GM12878 (cell line): ENCODE results near the gene TTC38. TPM values are rescaled to one million over a fixed set of nuclear protein-coding genes. Genes with fewer than 3 reads are reported as not detected.

Experiments used
- ATAC-seq: fragments of 200-7000 bp; cut with Tn5 transposase; 3 replicates; pipeline ENCODE4 v1.9.1; 2020; ENCODE audit warnings: mild to moderate bottlenecking, moderate library complexity
- BruUV-seq: library from RNA; stranded (reverse); fragments of 400-500 nt; replicated peaks from 2 replicates; lab custom pipeline; 2021; lab: Mats Ljungman, UMichigan
- CTCF ChIA-PET: fragments of 300-600 bp; sonication (Branson Sonifier 250); formaldehyde crosslinking; extraction: SDS; loops from one replicate; lab custom pipeline; 2021; ENCODE audit warnings: inconsistent platforms; lab: Yijun Ruan, JAX
- POLR2A ChIA-PET: fragments of 350-600 bp; formaldehyde crosslinking; extraction: SDS; loops from one replicate; lab custom pipeline; 2021; ENCODE audit warnings: inconsistent platforms; lab: Charles Lee
- RAD21 ChIA-PET: fragments of 300-600 bp; sonication (Branson Sonifier 250); formaldehyde crosslinking; loops from one replicate; lab custom pipeline; 2023; ENCODE audit warnings: antibody characterized with exemption; ENCODE audit not compliant: unreplicated experiment; lab: Charles Lee
- SMC1A ChIA-PET: fragments of 300-600 bp; sonication (Branson Sonifier 250); formaldehyde crosslinking; loops from one replicate; lab custom pipeline; 2023; ENCODE audit not compliant: unreplicated experiment, uncharacterized antibody; lab: Charles Lee
- DNase-seq: peaks from one replicate; pipeline ENCODE4 v3.0.0-alpha.2; 2011; ENCODE audit warnings: low read depth, low spot score
- FAIRE-seq: peaks from 3 replicates; lab custom pipeline; 2011; peaks lifted over from hg19 to GRCh38; lab: Jason Lieb, UNC
- H2AFZ ChIP-seq: 2 replicates; pipeline ENCODE4 v1.6.0; 2011; ENCODE audit warnings: low read depth, low read length, control low read depth; ENCODE audit not compliant: control insufficient read depth
- H3K27ac ChIP-seq: 2 replicates; pipeline ENCODE4 v1.5.1; 2011; ENCODE audit warnings: control low read depth; ENCODE audit not compliant: control insufficient read depth, insufficient read depth
- H3K27me3 ChIP-seq, 2 experiments: replicated peaks in 1 of 2; 2 replicates each; pipeline versions ENCODE4 v1.6.0 to v1.6.1; 2011; ENCODE audit warnings: low read length in 1 of 2; ENCODE audit not compliant: control insufficient read depth in 2 of 2, insufficient read depth in 2 of 2
- H3K36me3 ChIP-seq, 2 experiments: 2 replicates each; pipeline ENCODE4 v1.5.1; 2011; ENCODE audit warnings: low read length in 1 of 2; ENCODE audit not compliant: control insufficient read depth in 2 of 2, insufficient read depth in 2 of 2
- H3K4me1 ChIP-seq: 2 replicates; pipeline ENCODE4 v1.6.1; 2011; ENCODE audit warnings: mild to moderate bottlenecking, low read length, moderate library complexity, mixed read lengths; ENCODE audit not compliant: control insufficient read depth, insufficient read depth
- H3K4me2 ChIP-seq: 2 replicates; pipeline ENCODE4 v1.6.0; 2011; ENCODE audit warnings: control low read depth; ENCODE audit not compliant: control insufficient read depth, insufficient read depth
- H3K4me3 ChIP-seq: fragments of 200-600 bp; sonication (generic); 2 replicates; pipeline ENCODE4 v1.5.1; 2016
- H3K79me2 ChIP-seq: 2 replicates; pipeline ENCODE4 v1.6.0; 2011; ENCODE audit warnings: low read length; ENCODE audit not compliant: control insufficient read depth, insufficient read depth
- H3K9ac ChIP-seq: 2 replicates; pipeline ENCODE4 v1.8.0; 2011; ENCODE audit warnings: low read length, control low read depth, mixed read lengths; ENCODE audit not compliant: control insufficient read depth, insufficient read depth
- H3K9me3 ChIP-seq: replicated peaks from 3 replicates; pipeline ENCODE4 v1.5.1; 2011; ENCODE audit warnings: mild to moderate bottlenecking, low read length; ENCODE audit not compliant: control insufficient read depth, insufficient read depth
- H4K20me1 ChIP-seq: 2 replicates; pipeline ENCODE4 v1.6.0; 2011; ENCODE audit not compliant: control insufficient read depth, insufficient read depth
- LARP7 ChIP-seq: fragments of 450-650 bp; IDR thresholded peaks from 2 replicates; pipeline ENCODE4 v1.6.1; 2017; ENCODE audit warnings: mild to moderate bottlenecking
- MAX ChIP-seq: IDR thresholded peaks from 2 replicates; pipeline ENCODE4 v1.6.1; 2012; ENCODE audit warnings: low read depth, low read length, improper control_type of control experiment
- NKRF ChIP-seq: fragments of 450-650 bp; conservative IDR thresholded peaks from 2 replicates; pipeline ENCODE4 v1.6.1; 2017; ENCODE audit warnings: mild to moderate bottlenecking, moderate library complexity
- PML ChIP-seq: IDR thresholded peaks from 2 replicates; pipeline ENCODE4 v1.6.1; 2012; ENCODE audit warnings: low read length, inconsistent platforms
- POLR2AphosphoS2 ChIP-seq: IDR thresholded peaks from 2 replicates; pipeline ENCODE4 v1.6.1; 2011; ENCODE audit warnings: low read depth, mild to moderate bottlenecking, low read length, improper control_type of control experiment, moderate library complexity
- SMC3 ChIP-seq: IDR thresholded peaks from 2 replicates; pipeline ENCODE4 v1.6.1; 2011; ENCODE audit warnings: low read length, improper control_type of control experiment, borderline replicate concordance
- WGBS: methylation state at CpG from one replicate; pipeline ENCODE4 v1.1.6; 2016; ENCODE audit warnings: low lambda C conversion rate; ENCODE audit not compliant: insufficient replicate concordance, insufficient coverage; ENCODE audit errors: missing lambda C conversion rate; 5-methylcytosine and 5-hydroxymethylcytosine counted together
- in situ Hi-C: fragments of 300-500 bp; cut with MboI; formaldehyde crosslinking; loops from 9 replicates; pipeline ENCODE4 v1.14.3; 2018; ENCODE audit warnings: mixed read lengths
- intact Hi-C: fragments of 100-400 bp; cut with micrococcal nuclease; formaldehyde crosslinking; loops from one replicate; pipeline ENCODE4 v1.14.2; 2022; ENCODE audit not compliant: unreplicated experiment
- polyA plus RNA-seq, 11 experiments: library from polyadenylated mRNA; depleted of rRNA in 4 of 11; unstranded in 6 of 11; stranded (reverse) in 5 of 11; fragments of >200 nt; fragmentation: Nextera tagmentation in 4 of 11; fragmentation: Illumina TruSeq in 1 of 11; extraction: Ambion mirVana in 4 of 11; extraction: Trizol in 1 of 11; gene quantifications; 1 replicate in 1 of 11; 2 replicates in 10 of 11; pipeline versions ENCODE4 v1.2.1 to v1.2.3, GENCODE V29; 2011 to 2016; ENCODE audit warnings: inconsistent platforms in 2 of 11, missing spikeins in 2 of 11, low read depth in 1 of 11
- total RNA-seq, 4 experiments: library from RNA; depleted of rRNA in 3 of 4; stranded (reverse); fragments of >200 nt in 3 of 4; fragmentation: Illumina TruSeq in 1 of 4; extraction: Trizol in 1 of 4; gene quantifications; 2 replicates each; pipeline versions ENCODE4 v1.2.1 to v1.2.3, GENCODE V29; 2013 to 2021

The TTC38 gene
- total and polyA plus RNA-seq, 10 of the 15 experiments (the other 5 are each of a cell fraction or from before 2014, with no cell fraction given) = 0.58 to 39.9 (median 13.0) TPM

- Histone ChIP-seq H2AFZ (no peak overlapping the region), H3K4me1 (peaks cover 9% of the 10 kb centered on the region), H4K20me1 (no peaks in the 10 kb centered on the region), H3K36me3 (peaks cover 13 to 17% of the 10 kb centered on the region in 2 experiments), H3K9ac (no peak overlapping the region), H3K4me2 (no peak overlapping the region)
- WGBS = 98% methylated on average over 13 of the region's 13 CpGs
- RAD21 ChIA-PET = interaction anchor here (1.6 to 2.0 kb wide), 2 partner anchors 14 to 32 kb away, joined by 4 to 8 read pairs; partner anchors contain the start of genes CDPF1 and TTC38
- no peak for FAIRE-seq
- POLR2A ChIA-PET = interaction anchor here (2.0 to 2.7 kb wide), 2 partner anchors 14 kb away, joined by 9 read pairs; partner anchors contain the start of genes GTSE1 and TTC38
- CTCF ChIA-PET = interaction anchor here (1.1 kb wide), 1 partner anchor 32 kb away, joined by 3 read pairs; no protein-coding TSS in a partner anchor
- no peak for TF ChIP-seq LARP7
- TF ChIP-seq SMC3 = no peak
- TF ChIP-seq MAX = no peak
- TF ChIP-seq POLR2AphosphoS2 = 0 out of 2 replicates have a peak, but pooled peaks have one; percentile 53
- TF ChIP-seq, all 136 proteins: peak for 1
- SMC1A ChIA-PET = interaction anchor here (1.5 kb wide), 1 partner anchor 14 kb away, joined by 5 read pairs; the partner anchor contains the start of gene TTC38
- Histone ChIP-seq H3K9me3 (no peaks in the 10 kb centered on the region), H3K4me3 (no peak overlapping the region), H3K27ac (no peak overlapping the region), H3K79me2 (peaks cover 5% of the 10 kb centered on the region), H3K27me3 (no peaks in the 10 kb centered on the region)
- ATAC-seq (no peak), DNase-seq (no peak)
- in situ Hi-C loops = no loop called here
- intact Hi-C loops = no loop called here
- no TSS peak for BruUV-seq
These were observed 14.3 kb downstream of the TTC38 start for GRCh38 chr22:46281866-46282678.

- Histone ChIP-seq H3K36me3 (peaks cover 10 to 17% of the 10 kb centered on the region in 2 experiments), H3K4me2 (no peak overlapping the region), H2AFZ (no peak overlapping the region), H3K9ac (no peak overlapping the region), H3K4me1 (peaks cover 18% of the 10 kb centered on the region), H3K79me2 (peaks cover 17% of the 10 kb centered on the region), H3K4me3 (no peak overlapping the region), H3K9me3 (no peaks in the 10 kb centered on the region), H3K27me3 (no peaks in the 10 kb centered on the region), H4K20me1 (no peaks in the 10 kb centered on the region), H3K27ac (no peak overlapping the region)
- ATAC-seq (no peak), FAIRE-seq (no peak), DNase-seq (no peak)
- WGBS = 98% methylated on average over 3 of the region's 3 CpGs
- in situ Hi-C loops = no loop called here
- ChIA-PET RAD21 (interaction anchor here (0.7 kb wide), 1 partner anchor 43 kb away, joined by 5 read pairs; no protein-coding TSS in a partner anchor), CTCF (no interaction called here), POLR2A (no interaction called here), SMC1A (interaction anchor here (1.5 kb wide), 1 partner anchor 128 kb away, joined by 6 read pairs; no protein-coding TSS in a partner anchor)
- no TSS peak for BruUV-seq
- intact Hi-C loops = no loop called here
- TF ChIP-seq NKRF (no peak), PML (no peak)
These were observed 18.2 kb downstream of the TTC38 start for GRCh38 chr22:46286006-46286405.
